B cell (primary cell): ENCODE results near the gene G6PC3. TPM values are rescaled to one million over a fixed set of nuclear protein-coding genes. Genes with fewer than 3 reads are reported as not detected.

Experiments
- ATAC-seq: fragments of 200-7000 bp; cut with Tn5 transposase; one replicate; pipeline ENCODE4 v1.10.0; 2021; ENCODE audit warnings: low read depth, mild to moderate bottlenecking, moderate number of reproducible peaks, moderate library complexity
- CTCF ChIA-PET: fragments of 350-600 bp; sonication (Branson Sonifier 250); formaldehyde crosslinking; loops from one replicate; lab custom pipeline; 2021; ENCODE audit warnings: antibody characterized with exemption, inconsistent platforms; lab: Charles Lee
- POLR2A ChIA-PET: fragments of 350-600 bp; sonication (Branson Sonifier 250); formaldehyde crosslinking; loops from one replicate; lab custom pipeline; 2021; ENCODE audit warnings: antibody characterized with exemption; lab: Charles Lee
- DNase-seq: peaks from one replicate; pipeline ENCODE4 v3.0.0; 2013
- H2AFZ ChIP-seq: 2 replicates; pipeline ENCODE4 v1.6.1; 2012; ENCODE audit warnings: mild to moderate bottlenecking, low read depth, low read length; ENCODE audit not compliant: insufficient read depth, poor library complexity, severe bottlenecking
- H3K27ac ChIP-seq, 2 donors: 1 replicate in 1 of 2; 2 replicates in 1 of 2; pipeline ENCODE4 v1.5.1; 2012 to 2013; ENCODE audit warnings: low read length in 2 of 2, mild to moderate bottlenecking in 2 of 2, moderate library complexity in 1 of 2
- H3K27me3 ChIP-seq, 4 experiments: fragments of 200-600 bp in 1 of 4; sonication (generic) in 1 of 4; replicated peaks in 1 of 4; 1 replicate in 2 of 4; 2 replicates in 2 of 4; pipeline versions ENCODE4 v1.6.1 to v1.7.0; 2013 to 2016; ENCODE audit warnings: low read length in 3 of 4, mild to moderate bottlenecking in 2 of 4, mixed read lengths in 1 of 4, moderate library complexity in 1 of 4; ENCODE audit not compliant: insufficient read depth in 4 of 4, control insufficient read depth in 3 of 4; ENCODE audit errors: control extremely low read depth in 1 of 4
- H3K36me3 ChIP-seq, 2 experiments: replicated peaks in 1 of 2; 1 replicate in 1 of 2; 2 replicates in 1 of 2; pipeline versions ENCODE4 v1.6.1 to v1.7.1; 2013; ENCODE audit warnings: low read length in 1 of 2; ENCODE audit not compliant: insufficient read depth in 2 of 2, control insufficient read depth in 1 of 2; ENCODE audit errors: control extremely low read depth in 1 of 2, extremely low read depth in 1 of 2
- H3K4me1 ChIP-seq, 2 donors: fragments of 200-600 bp in 1 of 2; sonication (generic) in 1 of 2; 1 replicate in 1 of 2; 2 replicates in 1 of 2; pipeline versions ENCODE4 v1.5.1 to v1.6.1; 2013 to 2017; ENCODE audit warnings: low read length in 2 of 2; ENCODE audit not compliant: control insufficient read depth in 2 of 2, insufficient read depth in 2 of 2
- H3K4me2 ChIP-seq: replicated peaks from 2 replicates; pipeline ENCODE3; 2012; ENCODE audit warnings: mild to moderate bottlenecking, low read depth, low read length; ENCODE audit not compliant: poor library complexity, severe bottlenecking
- H3K4me3 ChIP-seq, 5 experiments: fragments of 200-600 bp in 1 of 5; sonication (generic) in 1 of 5; 1 replicate in 3 of 5; 2 replicates in 2 of 5; pipeline versions ENCODE4 v1.5.1 to v1.7.0; 2011 to 2016; ENCODE audit warnings: low read length in 4 of 5, mild to moderate bottlenecking in 4 of 5, low read depth in 2 of 5, control low read depth in 1 of 5, moderate library complexity in 1 of 5; ENCODE audit not compliant: insufficient read depth in 1 of 5; ENCODE audit errors: control extremely low read depth in 1 of 5, extremely low read depth in 1 of 5
- H3K79me2 ChIP-seq: fragments of 200-600 bp; sonication (generic); one replicate; pipeline ENCODE4 v1.6.0; 2016; ENCODE audit warnings: low read length; ENCODE audit not compliant: control insufficient read depth, insufficient read depth
- H3K9ac ChIP-seq: fragments of 200-600 bp; sonication (generic); 2 replicates; pipeline ENCODE4 v1.6.1; 2017; ENCODE audit warnings: mild to moderate bottlenecking, low read length, moderate library complexity
- H3K9me3 ChIP-seq, 3 donors: one replicate each; pipeline versions ENCODE4 v1.6.1 to v1.7.1; 2013; ENCODE audit warnings: low read length in 2 of 3; ENCODE audit not compliant: control insufficient read depth in 2 of 3, insufficient read depth in 1 of 3; ENCODE audit errors: control extremely low read depth in 1 of 3
- H4K20me1 ChIP-seq: 2 replicates; pipeline ENCODE4 v1.6.0; 2012; ENCODE audit warnings: mild to moderate bottlenecking, low read length; ENCODE audit not compliant: insufficient read depth, control insufficient read depth, poor library complexity, severe bottlenecking
- H3K27ac Mint-ChIP-seq: one replicate; pipeline ENCODE4 v1.8.0; 2021; ENCODE audit warnings: mixed read lengths
- H3K27me3 Mint-ChIP-seq: one replicate; pipeline ENCODE4 v1.8.0; 2021; ENCODE audit warnings: mixed read lengths
- H3K4me1 Mint-ChIP-seq: one replicate; pipeline ENCODE4 v1.8.0; 2021; ENCODE audit warnings: mixed read lengths
- H3K4me3 Mint-ChIP-seq: one replicate; pipeline ENCODE4 v1.8.0; 2021; ENCODE audit warnings: mixed read lengths
- H3K9me3 Mint-ChIP-seq: one replicate; pipeline ENCODE4 v1.8.0; 2022; ENCODE audit warnings: mixed read lengths; ENCODE audit not compliant: insufficient read depth
- CTCF ChIP-seq: fragments of 200-600 bp; IDR thresholded peaks from one replicate; pipeline ENCODE4 v1.8.0; 2022; ENCODE audit warnings: antibody characterized with exemption, mild to moderate bottlenecking
- EZH2 ChIP-seq: IDR thresholded peaks from 2 replicates; pipeline ENCODE4 v1.6.1; 2012; ENCODE audit warnings: borderline replicate concordance, low read depth, mild to moderate bottlenecking, moderate library complexity, low read length; ENCODE audit not compliant: insufficient read depth, poor library complexity, severe bottlenecking
- WGBS: methylation state at CpG from one replicate; pipeline ENCODE4 v1.1.5; 2013; ENCODE audit warnings: missing lambda C conversion rate; ENCODE audit not compliant: insufficient coverage; 5-methylcytosine and 5-hydroxymethylcytosine counted together
- intact Hi-C: fragments of 100-400 bp; cut with micrococcal nuclease; formaldehyde crosslinking; loops from one replicate; pipeline ENCODE4 v1.10.0; 2022
- polyA plus RNA-seq: library from polyadenylated mRNA; depleted of rRNA; stranded (reverse); fragments of >200 nt; gene quantifications from 2 replicates; pipeline ENCODE4 v1.2.3, GENCODE V29; 2012
- total RNA-seq, 2 donors: library from RNA; stranded (reverse); fragments of 120-200 nt in 1 of 2; gene quantifications; 1 replicate in 1 of 2; 2 replicates in 1 of 2; pipeline versions ENCODE4 v1.2.3 to v1.2.4, GENCODE V29; 2013 to 2022

G6PC3 gene
- total and polyA plus RNA-seq, 2 donors (not counting 1 experiment from before 2014, with no cell fraction given): 24.3 to 28.5 TPM

DNA sequence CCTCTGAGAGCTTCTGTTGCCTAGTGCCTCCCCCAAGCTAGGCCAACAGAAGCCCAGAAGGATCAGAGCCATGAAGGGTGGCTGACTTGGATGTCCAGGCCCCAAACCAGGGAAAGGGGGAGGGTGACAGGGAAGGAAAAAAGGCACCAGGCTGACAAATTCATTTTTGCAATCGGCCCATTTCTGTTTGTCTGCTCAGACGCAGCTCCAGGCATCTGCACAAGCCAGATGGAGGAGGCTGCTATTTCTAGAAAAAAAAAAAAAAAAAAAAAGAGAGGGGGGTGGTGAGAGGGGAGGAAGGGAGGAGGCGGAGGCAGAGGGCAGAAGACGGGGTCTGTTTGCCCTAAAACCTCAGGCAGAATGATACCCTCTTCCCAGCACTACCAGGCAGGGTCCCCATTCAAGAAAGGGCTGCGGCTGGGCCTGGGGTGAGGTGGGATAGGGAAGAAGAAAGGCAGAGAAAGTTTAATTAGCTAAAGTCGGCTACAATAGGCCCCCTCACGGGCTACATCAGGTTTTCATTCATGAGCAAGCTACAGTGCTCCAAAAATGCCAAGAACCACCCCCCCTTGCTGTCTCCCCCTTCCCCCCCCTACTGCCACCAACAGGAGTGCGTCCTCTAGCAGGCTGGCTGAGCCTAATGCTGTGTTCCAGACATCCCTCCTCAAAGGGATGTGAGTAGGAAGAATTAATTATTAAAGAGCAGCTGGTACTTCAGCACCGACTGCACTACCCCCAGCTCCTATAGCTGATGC, 50.5 kb downstream of the G6PC3 start:
- Mint-ChIP-seq H3K27ac (no peak overlapping the region), H3K4me3 (peak overlapping the region; percentile 95), H3K9me3 (no peaks in the 10 kb centered on the region), H3K27me3 (no peaks in the 10 kb centered on the region), H3K4me1 (peaks cover 54% of the 10 kb centered on the region)
- ATAC-seq: no peak
- Histone ChIP-seq H3K4me3 (no peak overlapping the region), H3K36me3 (peaks cover 4 to 20% of the 10 kb centered on the region in 2 experiments), H3K27me3 (no peaks in the 10 kb centered on the region), H3K4me2 (peak overlapping the region; percentile 99), H3K4me1 (peaks cover 18 to 26% of the 10 kb centered on the region in 2 donors), H3K27ac (no peak overlapping the region), H4K20me1 (peaks cover 65% of the 10 kb centered on the region), H3K9me3 (no peaks in the 10 kb centered on the region), H3K9ac (no peak overlapping the region), H2AFZ (no peak overlapping the region), H3K79me2 (peaks cover 89% of the 10 kb centered on the region)
- DNase-seq: no peak
- no peak for TF ChIP-seq CTCF
- no peak for TF ChIP-seq EZH2
- intact Hi-C loops: no loop called here
- ChIA-PET POLR2A (interaction anchor here (0.6 to 0.7 kb wide), 4 partner anchors 10 to 221 kb away, joined by 3 to 8 read pairs (median 5); no protein-coding TSS in a partner anchor), CTCF (interaction anchor here (0.7 kb wide), 1 partner anchor 1739 kb away, joined by 4 read pairs; no protein-coding TSS in a partner anchor)
- WGBS: 100% methylated on average over 1 of the region's 9 CpGs
